GM19238 (cell line): ENCODE data around the gene PRR20E.
"Not testable (repeated sequence)": the region's sequence is repeated elsewhere in the genome, so short reads cannot be mapped to it uniquely, and the experiment has no call there.

Source experiments
- DNase-seq: peaks from one replicate; pipeline ENCODE4 v3.0.0; 2011; ENCODE audit warnings: low spot score; ENCODE audit not compliant: insufficient read length

PRR20E gene

DNA sequence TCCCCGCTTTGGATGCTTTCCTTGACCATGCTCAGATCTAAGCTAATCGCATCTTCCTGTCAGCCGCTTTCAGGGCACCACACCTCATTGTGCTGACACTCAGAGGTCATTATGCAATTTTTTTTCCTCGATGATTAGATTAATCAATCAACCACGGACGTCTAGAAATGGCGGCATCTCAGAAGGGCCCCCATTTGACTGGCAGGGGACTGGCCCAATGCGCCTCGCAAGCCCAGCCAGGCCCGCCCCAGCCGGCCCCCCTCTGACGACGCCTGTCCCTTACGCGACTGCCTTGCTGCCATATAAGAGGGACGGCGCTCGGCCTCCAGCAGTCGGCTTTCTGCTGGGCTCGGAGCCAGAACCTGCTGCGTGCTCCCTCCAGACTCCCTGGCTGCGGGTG lies at the start of gene PRR20E:
Gene PRR20E (plus strand): TSS at position 301 of the 400 bp plus-strand sequence. CDS start 387 bp downstream, outside the sequence.
- DNase-seq: not testable (repeated sequence)

- no peak for DNase-seq
Measured at GRCh38 chr13:57123681-57124080, 43.3 kb upstream of the PRR20E start.

DNA sequence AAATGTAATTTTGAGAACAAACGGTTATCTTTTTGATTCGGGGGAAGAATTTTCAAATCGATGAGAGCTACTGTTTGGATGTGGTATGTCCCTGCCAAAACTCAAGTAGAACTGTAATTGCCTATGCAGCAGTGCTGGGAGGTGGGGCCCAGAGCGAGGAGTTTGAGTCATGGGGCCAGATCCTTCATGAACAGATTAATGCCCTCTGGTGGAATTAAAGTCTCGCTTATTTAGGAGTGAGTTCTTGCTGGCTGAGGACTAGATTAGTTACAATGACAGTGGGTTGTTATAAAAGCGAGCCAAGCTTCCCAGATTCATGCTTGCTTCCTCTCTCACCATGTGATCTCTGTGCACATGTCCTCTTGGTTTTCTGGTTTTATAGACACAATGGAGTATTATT lies 38.1 kb upstream of the PRR20E start:
- DNase-seq: no peak

DNA sequence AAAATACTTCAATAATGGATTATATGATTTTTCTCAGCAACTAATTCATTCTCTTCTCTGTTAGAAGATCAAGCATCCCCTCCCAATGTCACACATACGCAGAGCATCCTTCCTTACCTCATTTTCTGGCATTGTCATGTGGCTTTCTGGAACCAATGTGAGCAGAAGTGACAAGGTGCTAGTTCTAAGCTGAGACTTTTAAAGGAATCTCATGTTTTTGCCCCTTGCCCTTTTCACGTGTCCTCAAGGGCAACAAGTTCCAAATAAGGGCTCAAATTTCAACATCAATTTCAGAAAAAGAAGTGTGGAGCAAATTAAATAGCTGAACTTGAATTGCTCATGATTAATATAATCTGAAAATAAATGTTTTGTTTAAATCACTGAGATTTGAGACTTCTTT lies 30.9 kb upstream of the PRR20E start:
- no peak for DNase-seq

DNA sequence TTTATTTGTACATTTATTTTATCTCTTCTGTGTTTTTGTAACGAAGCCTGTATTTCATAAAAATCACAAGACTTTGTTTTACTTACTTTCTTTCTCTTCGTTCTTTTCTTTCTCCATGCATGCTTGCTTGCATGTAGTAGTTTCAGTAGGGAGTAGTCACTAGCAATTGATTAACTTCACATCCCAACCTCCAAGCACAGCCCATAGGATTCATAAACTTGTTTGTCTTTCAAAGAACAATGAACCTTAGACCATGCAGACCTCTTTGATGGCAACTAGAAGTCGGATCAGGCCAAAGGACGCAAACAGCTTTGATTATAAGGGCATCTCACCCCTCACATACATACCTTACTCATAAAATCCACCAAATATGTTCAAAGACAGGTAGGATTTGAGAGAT lies 29.4 kb upstream of the PRR20E start:
- DNase-seq: no peak

- DNase-seq: no peak
Measured at GRCh38 chr13:57138988-57139387, 28.0 kb upstream of the PRR20E start.

DNA sequence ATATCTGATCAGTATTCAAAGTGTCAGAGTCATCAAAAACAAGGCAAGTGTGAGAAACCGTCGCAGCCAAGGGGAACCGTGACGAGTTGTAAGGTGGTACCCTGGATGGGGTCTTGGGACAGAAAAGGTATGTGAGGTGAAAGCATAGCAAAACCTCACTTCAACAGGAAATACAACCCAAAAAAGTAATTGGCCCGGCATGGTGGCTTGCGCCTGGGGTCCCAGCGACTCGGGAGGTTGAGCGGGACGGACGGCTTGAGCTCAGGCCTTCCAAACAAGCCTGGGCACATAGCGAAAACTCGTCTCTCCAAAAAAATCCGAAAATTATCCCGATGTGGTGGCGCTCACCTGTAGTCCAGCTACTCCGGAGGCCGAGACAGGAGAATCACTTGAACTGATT lies 27.2 kb upstream of the PRR20E start:
- DNase-seq: not testable (repeated sequence)

DNA sequence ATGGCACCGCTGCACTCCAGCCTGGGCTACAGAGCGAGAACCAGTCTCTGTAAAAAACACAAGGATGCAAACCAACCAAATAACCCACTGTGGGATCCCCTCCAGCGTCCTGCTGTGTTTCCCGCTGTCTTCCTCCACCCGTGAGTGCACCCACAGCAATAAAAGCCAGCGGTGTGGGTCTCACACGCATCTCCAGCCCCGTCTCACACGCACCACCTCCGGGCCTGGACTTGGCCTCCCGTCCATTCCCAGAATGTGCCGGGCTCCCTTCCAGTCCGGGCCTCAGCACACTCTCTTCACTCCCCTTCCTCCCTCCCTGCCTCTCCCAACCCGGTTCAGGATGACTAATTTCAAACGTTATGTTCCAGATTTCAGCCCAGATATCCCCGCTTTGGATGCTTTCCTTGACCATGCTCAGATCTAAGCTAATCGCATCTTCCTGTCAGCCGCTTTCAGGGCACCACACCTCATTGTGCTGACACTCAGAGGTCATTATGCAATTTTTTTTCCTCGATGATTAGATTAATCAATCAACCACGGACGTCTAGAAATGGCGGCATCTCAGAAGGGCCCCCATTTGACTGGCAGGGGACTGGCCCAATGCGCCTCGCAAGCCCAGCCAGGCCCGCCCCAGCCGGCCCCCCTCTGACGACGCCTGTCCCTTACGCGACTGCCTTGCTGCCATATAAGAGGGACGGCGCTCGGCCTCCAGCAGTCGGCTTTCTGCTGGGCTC lies 26.6 kb upstream of the PRR20E start, which contains the start of gene PRR20A:
Gene PRR20A (plus strand): TSS at position 684 of the 734 bp plus-strand sequence. CDS start 387 bp downstream, outside the sequence.
- not testable (repeated sequence) for DNase-seq

- not testable (repeated sequence) for DNase-seq
Measured at GRCh38 chr13:57147188-57147587, 19.8 kb upstream of the PRR20E start, which contains the start of gene PRR20B. PRR20B (plus strand) TSS chr13:57147488; CDS start chr13:57147875, 387 bp downstream.

- not testable (repeated sequence) for DNase-seq
Measured at GRCh38 chr13:57148106-57148505, 18.9 kb upstream of the PRR20E start.

GRCh38 chr13:57153761-57154160 lies 13.2 kb upstream of the PRR20E start, which contains the start of gene PRR20C:
PRR20C (plus strand) TSS chr13:57154061; CDS start chr13:57154448, 387 bp downstream.
- DNase-seq: not testable (repeated sequence)

GRCh38 chr13:57160332-57160731 lies 6.7 kb upstream of the PRR20E start, which contains the start of gene PRR20D:
PRR20D (plus strand) TSS chr13:57160632; CDS start chr13:57161019, 387 bp downstream.
- not testable (repeated sequence) for DNase-seq

DNA sequence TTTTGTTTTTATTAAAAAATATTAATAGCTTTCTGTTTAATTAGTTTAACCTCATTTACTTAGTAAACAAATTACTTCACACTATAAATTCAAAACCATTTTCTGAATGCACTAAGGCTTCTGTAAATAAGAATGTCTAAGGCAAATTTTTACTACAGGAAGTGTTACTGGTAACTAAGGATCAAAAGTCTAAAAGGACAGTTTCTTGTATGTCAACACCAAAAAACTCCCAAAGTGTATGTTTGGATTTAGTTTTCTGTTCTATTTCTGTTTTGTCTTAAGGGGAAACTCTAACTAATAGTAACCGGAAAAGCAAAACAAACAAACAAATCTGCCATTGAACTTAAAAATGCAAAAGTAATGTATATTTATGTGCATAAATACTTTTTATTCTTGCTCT lies 24.7 kb downstream of the PRR20E start:
- DNase-seq: no peak

- no peak for DNase-seq
Measured at GRCh38 chr13:57212989-57213388, 46.0 kb downstream of the PRR20E start.
